Fibroblast of mammary gland (primary cell): ENCODE data around the gene STKLD1.

ENCODE experiments used
- DNase-seq: peaks from one replicate; pipeline ENCODE4 v3.0.0-alpha.2; 2010; ENCODE audit warnings: low read depth
- H3K4me3 ChIP-seq: 2 replicates; pipeline ENCODE4 v1.5.1; 2011; ENCODE audit warnings: low read depth, mild to moderate bottlenecking, low read length, moderate library complexity; ENCODE audit not compliant: control insufficient read depth
- CTCF ChIP-seq: conservative IDR thresholded peaks from 2 replicates; pipeline ENCODE4 v1.5.1; 2011; ENCODE audit warnings: low read depth, low read length, inconsistent platforms; ENCODE audit not compliant: control insufficient read depth, insufficient read depth

STKLD1 gene

DNA sequence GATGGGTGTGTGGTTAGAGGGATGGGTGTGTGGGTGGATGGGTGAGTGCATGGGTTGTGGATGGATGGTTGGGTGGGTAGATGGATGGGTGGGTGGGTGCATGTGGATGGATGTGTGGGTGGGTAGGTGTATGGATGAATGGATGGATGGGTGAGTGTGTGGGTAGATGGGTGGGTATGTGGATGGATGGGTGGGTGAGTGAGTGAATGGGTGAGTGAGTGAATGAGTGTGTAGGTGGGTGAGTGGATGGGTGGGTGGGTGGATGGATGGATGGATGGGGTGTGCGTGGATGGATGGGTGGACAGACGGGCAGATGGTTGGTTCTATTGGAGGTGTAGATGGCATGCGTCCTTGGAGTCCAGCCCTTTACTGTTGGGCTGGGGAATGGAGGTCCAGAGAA lies 17.2 kb downstream of the STKLD1 start:
- no peak for TF ChIP-seq CTCF
- no peak overlapping the region for H3K4me3 ChIP-seq
- no peak for DNase-seq

DNA sequence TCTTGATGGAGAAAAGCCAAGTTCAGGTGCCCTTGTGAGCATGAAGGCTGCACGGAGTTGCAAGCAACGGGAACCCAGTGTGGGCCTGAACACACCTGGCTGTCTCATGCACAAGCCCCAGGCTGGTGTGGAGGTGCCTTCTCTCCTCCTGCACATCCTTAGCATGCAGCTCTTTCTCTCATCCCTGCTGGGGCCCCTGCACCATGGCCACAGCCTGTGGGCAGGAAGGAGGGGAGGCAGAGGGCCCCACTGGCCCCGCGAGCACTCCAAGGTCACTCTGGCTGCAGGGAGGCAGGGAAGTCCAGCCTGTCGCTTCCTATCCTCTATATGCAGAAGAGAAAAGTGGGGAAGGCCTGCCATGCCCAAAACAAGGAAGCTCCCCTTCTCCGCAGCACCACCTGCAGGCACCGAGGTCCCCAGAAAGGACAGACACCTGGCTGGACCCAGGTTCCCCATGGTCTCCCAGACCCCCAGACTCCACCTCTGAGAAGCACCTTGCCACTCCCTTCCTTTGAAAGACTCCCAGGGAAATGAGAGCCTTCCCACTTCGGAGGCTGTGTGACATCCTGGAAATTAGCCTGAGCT lies 18.6 kb downstream of the STKLD1 start:
- DNase-seq = no peak
- no peak overlapping the region for H3K4me3 ChIP-seq
- TF ChIP-seq CTCF = no peak

DNA sequence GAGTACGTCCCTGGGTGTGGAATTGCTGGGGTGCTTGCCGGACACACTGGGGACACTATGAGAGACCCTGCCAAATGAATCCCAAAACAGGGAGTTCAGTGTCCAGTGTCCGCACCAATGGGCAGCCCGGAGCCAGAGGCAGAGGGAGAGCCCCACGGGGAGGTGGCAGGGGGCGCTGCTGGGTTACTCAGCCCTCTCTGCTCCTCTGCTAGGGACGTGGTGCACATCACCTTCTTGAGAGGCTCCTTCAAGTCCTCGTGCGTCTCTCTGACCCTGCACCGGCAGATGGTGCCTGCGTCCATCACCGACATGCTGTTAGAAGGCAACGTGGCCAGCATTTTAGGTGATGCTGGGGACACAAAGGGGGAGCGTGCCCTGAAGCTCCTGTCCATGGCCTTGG lies 20.8 kb downstream of the STKLD1 start:
- no peak overlapping the region for H3K4me3 ChIP-seq
- peak; percentile 28 for DNase-seq
- TF ChIP-seq CTCF = peak; percentile 33

- no peak overlapping the region for H3K4me3 ChIP-seq
- no peak for TF ChIP-seq CTCF
- DNase-seq = no peak
These were observed 21.2 kb downstream of the STKLD1 start for GRCh38 chr9:133397370-133397769.

GRCh38 chr9:133397895-133398294 lies 21.7 kb downstream of the STKLD1 start:
- DNase-seq = no peak
- no peak overlapping the region for H3K4me3 ChIP-seq
- no peak for TF ChIP-seq CTCF

GRCh38 chr9:133400292-133400691 lies 24.1 kb downstream of the STKLD1 start:
- TF ChIP-seq CTCF = no peak
- H3K4me3 ChIP-seq = no peak overlapping the region
- DNase-seq = no peak

GRCh38 chr9:133401588-133401987 lies 25.4 kb downstream of the STKLD1 start:
- no peak for DNase-seq
- TF ChIP-seq CTCF = no peak
- H3K4me3 ChIP-seq = no peak overlapping the region
